HEK293 (cell line): ENCODE data around the gene ZNF664.
A peak's percentile ranks its signal among the peaks of the same experiment; 100 is the strongest.

Experiments used
- CTCF ChIA-PET: fragments of 350-600 bp; formaldehyde crosslinking; extraction: SDS; loops from one replicate; lab custom pipeline; 2021; ENCODE audit warnings: antibody characterized with exemption; lab: Yijun Ruan, JAX
- POLR2A ChIA-PET: fragments of 300-600 bp; formaldehyde crosslinking; extraction: SDS; loops from one replicate; lab custom pipeline; 2020; ENCODE audit warnings: antibody characterized with exemption, inconsistent platforms; lab: Yijun Ruan, JAX
- H3K27ac ChIP-seq: fragments of 200-500 bp; sonication (Bioruptor generic); 2 replicates; pipeline ENCODE4 v1.5.1; 2014; ENCODE audit warnings: low read depth, low read length, control low read depth, inconsistent platforms; ENCODE audit errors: extremely low read depth
- H3K36me3 ChIP-seq, 2 experiments: fragments of 200-500 bp in 1 of 2; sonication (Bioruptor generic) in 1 of 2; 1 replicate in 1 of 2; 2 replicates in 1 of 2; pipeline ENCODE4 v1.5.1; 2014 to 2017; ENCODE audit warnings: inconsistent platforms in 2 of 2, low read length in 2 of 2; ENCODE audit not compliant: control insufficient read depth in 2 of 2, insufficient read depth in 1 of 2
- H3K4me1 ChIP-seq: fragments of 200-500 bp; sonication (Bioruptor generic); 2 replicates; pipeline ENCODE4 v1.5.1; 2014; ENCODE audit warnings: mild to moderate bottlenecking, low read length, inconsistent platforms; ENCODE audit not compliant: control insufficient read depth, insufficient read depth
- H3K4me3 ChIP-seq: 2 replicates; pipeline ENCODE4 v1.5.1; 2011; ENCODE audit warnings: low read depth, mild to moderate bottlenecking, control low read depth, low read length, moderate library complexity
- H3K9me3 ChIP-seq: fragments of 200-500 bp; sonication (Bioruptor generic); 2 replicates; pipeline ENCODE4 v1.5.1; 2014; ENCODE audit warnings: low read depth, low read length, inconsistent platforms; ENCODE audit not compliant: control insufficient read depth, insufficient read depth
- EGR2 ChIP-seq: fragments of 450-650 bp; formaldehyde crosslinking; IDR thresholded peaks from 2 replicates; pipeline ENCODE4 v1.5.1; 2016; ENCODE audit warnings: low read depth, missing biosample characterization, missing genetic modification characterization
- GFI1B ChIP-seq: fragments of 450-650 bp; formaldehyde crosslinking; IDR thresholded peaks from 2 replicates; pipeline ENCODE4 v1.5.1; 2016; ENCODE audit warnings: missing biosample characterization, missing genetic modification characterization
- GLIS1 ChIP-seq: fragments of 450-650 bp; formaldehyde crosslinking; IDR thresholded peaks from 2 replicates; pipeline ENCODE4 v1.5.1; 2016; ENCODE audit warnings: missing biosample characterization, missing genetic modification characterization
- MEIS1 ChIP-seq: sonication (generic); formaldehyde crosslinking; IDR thresholded peaks from 2 replicates; pipeline ENCODE4 v1.8.1; 2022; ENCODE audit warnings: missing genetic modification reagents, mild to moderate bottlenecking, borderline replicate concordance
- PRDM1 ChIP-seq: fragments of 450-650 bp; formaldehyde crosslinking; IDR thresholded peaks from 2 replicates; pipeline ENCODE4; 2016; ENCODE audit warnings: missing biosample characterization, missing genetic modification characterization
- SCRT2 ChIP-seq: fragments of 450-650 bp; formaldehyde crosslinking; IDR thresholded peaks from 2 replicates; pipeline ENCODE4 v1.5.1; 2016; ENCODE audit warnings: missing biosample characterization, missing genetic modification characterization
- WT1 ChIP-seq: fragments of 450-650 bp; formaldehyde crosslinking; IDR thresholded peaks from 2 replicates; pipeline ENCODE4 v1.5.1; 2016; ENCODE audit warnings: missing biosample characterization, missing genetic modification characterization
- YY2 ChIP-seq: fragments of 450-650 bp; formaldehyde crosslinking; IDR thresholded peaks from 2 replicates; pipeline ENCODE4 v1.5.1; 2016; ENCODE audit warnings: missing biosample characterization, missing genetic modification characterization
- ZBTB10 ChIP-seq: fragments of 450-650 bp; formaldehyde crosslinking; IDR thresholded peaks from 2 replicates; pipeline ENCODE4 v1.5.1; 2016; ENCODE audit warnings: missing biosample characterization, missing genetic modification characterization
- ZFHX2 ChIP-seq: fragments of 450-650 bp; formaldehyde crosslinking; conservative IDR thresholded peaks from 2 replicates; pipeline ENCODE4 v1.5.1; 2016; ENCODE audit warnings: missing biosample characterization, missing genetic modification characterization
- ZFP37 ChIP-seq: fragments of 450-650 bp; formaldehyde crosslinking; IDR thresholded peaks from 2 replicates; pipeline ENCODE4 v1.5.1; 2016; ENCODE audit warnings: missing biosample characterization, missing genetic modification characterization
- ZFP69B ChIP-seq: fragments of 450-650 bp; formaldehyde crosslinking; IDR thresholded peaks from 2 replicates; pipeline ENCODE4 v1.5.1; 2016; ENCODE audit warnings: missing biosample characterization, missing genetic modification characterization
- ZNF132 ChIP-seq: fragments of 450-650 bp; formaldehyde crosslinking; IDR thresholded peaks from 2 replicates; pipeline ENCODE4 v1.5.1; 2017; ENCODE audit warnings: missing biosample characterization, missing genetic modification characterization, borderline replicate concordance
- ZNF248 ChIP-seq: fragments of 450-650 bp; formaldehyde crosslinking; IDR thresholded peaks from 2 replicates; pipeline ENCODE4 v1.5.1; 2017; ENCODE audit warnings: missing biosample characterization, missing genetic modification characterization
- ZNF544 ChIP-seq: fragments of 450-650 bp; formaldehyde crosslinking; IDR thresholded peaks from 2 replicates; pipeline ENCODE4 v1.5.0; 2017; ENCODE audit warnings: missing biosample characterization, missing genetic modification characterization
- ZNF664 ChIP-seq: fragments of 450-650 bp; formaldehyde crosslinking; IDR thresholded peaks from 2 replicates; pipeline ENCODE4 v1.5.1; 2016; ENCODE audit warnings: missing biosample characterization, missing genetic modification characterization
- ZNF692 ChIP-seq: fragments of 450-650 bp; formaldehyde crosslinking; IDR thresholded peaks from 2 replicates; pipeline ENCODE4 v1.5.1; 2016; ENCODE audit warnings: missing biosample characterization, missing genetic modification characterization
- ZSCAN30 ChIP-seq: fragments of 450-650 bp; IDR thresholded peaks from 2 replicates; pipeline ENCODE4 v1.5.1; 2018; ENCODE audit warnings: missing biosample characterization, mild to moderate bottlenecking, missing genetic modification characterization, moderate library complexity
- TF ChIP-seq, protein P1 (sequence below): fragments of 450-650 bp; formaldehyde crosslinking; IDR thresholded peaks from 2 replicates; pipeline ENCODE4 v1.5.1; 2017; ENCODE audit warnings: missing biosample characterization, missing genetic modification characterization
- TF ChIP-seq, protein P2 (sequence below): fragments of 450-650 bp; formaldehyde crosslinking; IDR thresholded peaks from 2 replicates; pipeline ENCODE4 v1.5.1; 2016; ENCODE audit warnings: missing biosample characterization, missing genetic modification characterization

The ZNF664 gene

DNA sequence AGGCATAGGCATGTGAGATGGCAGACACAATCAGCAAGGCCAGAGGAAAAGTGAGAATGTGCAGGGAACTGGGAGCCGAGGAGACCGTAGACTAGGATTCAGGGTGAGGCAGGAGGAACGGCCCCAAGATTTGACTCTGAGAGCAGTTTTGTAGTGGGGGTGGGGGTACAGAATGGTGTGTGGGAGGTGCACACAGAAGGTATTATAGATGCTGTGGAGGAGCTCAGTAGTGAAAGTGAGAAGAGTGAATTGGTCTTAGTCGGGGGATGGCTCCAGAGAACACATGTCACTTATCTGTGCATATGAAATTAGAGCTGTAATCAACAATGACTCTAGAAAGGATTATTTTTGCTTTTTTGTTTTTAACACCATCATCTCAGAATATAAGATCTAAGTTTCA lies 11.9 kb downstream of the ZNF664 start:
- TF ChIP-seq EGR2: no peak; the same call in 1 of the 2 replicates
- TF ChIP-seq ZSCAN30: no peak
- no peak for TF ChIP-seq GLIS1
- no peak for TF ChIP-seq ZNF248 (tag by site-specific recombination)
- no peak for TF ChIP-seq ZNF692 (tag by site-specific recombination)
- TF ChIP-seq ZFHX2 (tag by site-specific recombination): peak; percentile 54
- TF ChIP-seq PRDM1 (tag by site-specific recombination): peak; percentile 75
- Histone ChIP-seq H3K36me3 (peaks cover 19 to 42% of the 10 kb centered on the region in 2 experiments), H3K9me3 (no peaks in the 10 kb centered on the region), H3K4me3 (no peak overlapping the region), H3K27ac (no peak overlapping the region), H3K4me1 (peaks cover 4% of the 10 kb centered on the region; the same call in 1 of the 2 replicates)
- POLR2A ChIA-PET: no interaction called here
- CTCF ChIA-PET: interaction anchor here (0.7 to 4.7 kb wide), 3 partner anchors 18 to 79 kb away, joined by 3 to 19 read pairs (median 4); no protein-coding TSS in a partner anchor

GRCh38 chr12:123986374-123986965 lies 13.5 kb downstream of the ZNF664 start:
- Histone ChIP-seq H3K36me3 (peaks cover 18 to 57% of the 10 kb centered on the region in 2 experiments), H3K27ac (no peak overlapping the region), H3K9me3 (no peaks in the 10 kb centered on the region), H3K4me3 (no peak overlapping the region), H3K4me1 (peaks cover 4% of the 10 kb centered on the region; the same call in 1 of the 2 replicates)
- ChIA-PET CTCF (interaction anchor here (0.6 to 4.7 kb wide), 5 partner anchors 9 to 229 kb away, joined by 3 to 19 read pairs (median 4); no protein-coding TSS in a partner anchor), POLR2A (interaction anchor here (1.0 kb wide), 1 partner anchor 14 kb away, joined by 7 read pairs; the partner anchor contains the start of genes CCDC92 and ZNF664)
- TF ChIP-seq, protein P1, sequence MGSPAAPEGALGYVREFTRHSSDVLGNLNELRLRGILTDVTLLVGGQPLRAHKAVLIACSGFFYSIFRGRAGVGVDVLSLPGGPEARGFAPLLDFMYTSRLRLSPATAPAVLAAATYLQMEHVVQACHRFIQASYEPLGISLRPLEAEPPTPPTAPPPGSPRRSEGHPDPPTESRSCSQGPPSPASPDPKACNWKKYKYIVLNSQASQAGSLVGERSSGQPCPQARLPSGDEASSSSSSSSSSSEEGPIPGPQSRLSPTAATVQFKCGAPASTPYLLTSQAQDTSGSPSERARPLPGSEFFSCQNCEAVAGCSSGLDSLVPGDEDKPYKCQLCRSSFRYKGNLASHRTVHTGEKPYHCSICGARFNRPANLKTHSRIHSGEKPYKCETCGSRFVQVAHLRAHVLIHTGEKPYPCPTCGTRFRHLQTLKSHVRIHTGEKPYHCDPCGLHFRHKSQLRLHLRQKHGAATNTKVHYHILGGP: no peak
- TF ChIP-seq GFI1B (tag by site-specific recombination) (peak; percentile 91), PRDM1 (tag by site-specific recombination) (0 out of 2 replicates have a peak, but pooled peaks have one; percentile 11)

- TF ChIP-seq MEIS1 (CRISPR knock-in tag) (no peak), ZFP37 (tag by site-specific recombination) (no peak), ZBTB10 (tag by site-specific recombination) (no peak), ZFP69B (no peak), ZNF544 (tag by site-specific recombination) (no peak), SCRT2 (tag by site-specific recombination) (no peak), GLIS1 (no peak), WT1 (tag by site-specific recombination) (no peak), ZNF664 (tag by site-specific recombination) (no peak), ZNF132 (tag by site-specific recombination) (no peak), YY2 (tag by site-specific recombination) (no peak)
- TF ChIP-seq, protein P2, sequence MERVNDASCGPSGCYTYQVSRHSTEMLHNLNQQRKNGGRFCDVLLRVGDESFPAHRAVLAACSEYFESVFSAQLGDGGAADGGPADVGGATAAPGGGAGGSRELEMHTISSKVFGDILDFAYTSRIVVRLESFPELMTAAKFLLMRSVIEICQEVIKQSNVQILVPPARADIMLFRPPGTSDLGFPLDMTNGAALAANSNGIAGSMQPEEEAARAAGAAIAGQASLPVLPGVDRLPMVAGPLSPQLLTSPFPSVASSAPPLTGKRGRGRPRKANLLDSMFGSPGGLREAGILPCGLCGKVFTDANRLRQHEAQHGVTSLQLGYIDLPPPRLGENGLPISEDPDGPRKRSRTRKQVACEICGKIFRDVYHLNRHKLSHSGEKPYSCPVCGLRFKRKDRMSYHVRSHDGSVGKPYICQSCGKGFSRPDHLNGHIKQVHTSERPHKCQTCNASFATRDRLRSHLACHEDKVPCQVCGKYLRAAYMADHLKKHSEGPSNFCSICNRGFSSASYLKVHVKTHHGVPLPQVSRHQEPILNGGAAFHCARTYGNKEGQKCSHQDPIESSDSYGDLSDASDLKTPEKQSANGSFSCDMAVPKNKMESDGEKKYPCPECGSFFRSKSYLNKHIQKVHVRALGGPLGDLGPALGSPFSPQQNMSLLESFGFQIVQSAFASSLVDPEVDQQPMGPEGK (tag by site-specific recombination): no peak
- H3K9me3 ChIP-seq: no peaks in the 10 kb centered on the region
- H3K27ac ChIP-seq: no peak overlapping the region
- no peak overlapping the region for H3K4me3 ChIP-seq
- peaks cover 4% of the 10 kb centered on the region; the same call in 1 of the 2 replicates for H3K4me1 ChIP-seq
- ChIA-PET CTCF (interaction anchor here (0.7 to 4.7 kb wide), 5 partner anchors 9 to 84 kb away, joined by 3 to 19 read pairs (median 4); no protein-coding TSS in a partner anchor), POLR2A (interaction anchor here (1.0 kb wide), 1 partner anchor 14 kb away, joined by 7 read pairs; the partner anchor contains the start of genes CCDC92 and ZNF664)
- H3K36me3 ChIP-seq: peaks cover 18 to 59% of the 10 kb centered on the region in 2 experiments
Measured at GRCh38 chr12:123987022-123987421, 14.0 kb downstream of the ZNF664 start.
